Neuron (in vitro differentiated cells): ENCODE data around the gene MTG1.

Experiments
- H2AFZ ChIP-seq: one replicate; pipeline ENCODE4 v1.6.1; 2013; ENCODE audit warnings: low read depth, mild to moderate bottlenecking, inconsistent platforms, low read length, moderate library complexity
- H3K27me3 ChIP-seq: one replicate; pipeline ENCODE4 v1.6.1; 2013; ENCODE audit warnings: low read length; ENCODE audit not compliant: insufficient read depth
- H3K36me3 ChIP-seq: one replicate; pipeline ENCODE4 v1.6.1; 2013; ENCODE audit warnings: low read length; ENCODE audit not compliant: insufficient read depth
- H3K4me1 ChIP-seq: one replicate; pipeline ENCODE4 v1.6.1; 2013; ENCODE audit warnings: low read length; ENCODE audit not compliant: insufficient read depth
- H3K4me3 ChIP-seq: 2 replicates; pipeline ENCODE4 v1.5.1; 2013; ENCODE audit warnings: mild to moderate bottlenecking, low read length, moderate library complexity
- H3K9me3 ChIP-seq: one replicate; pipeline ENCODE4 v1.6.1; 2013; ENCODE audit warnings: low read length

Gene MTG1

GRCh38 chr10:133354672-133355240, 39.2 kb upstream of the MTG1 start:
- H3K9me3 ChIP-seq = no peaks in the 10 kb centered on the region
- H3K4me1 ChIP-seq = peaks cover 6% of the 10 kb centered on the region
- no peaks in the 10 kb centered on the region for H3K36me3 ChIP-seq
- no peaks in the 10 kb centered on the region for H3K27me3 ChIP-seq
- no peak overlapping the region for H3K4me3 ChIP-seq
- no peak overlapping the region for H2AFZ ChIP-seq

GRCh38 chr10:133355266-133355665, 38.7 kb upstream of the MTG1 start:
- peaks cover 6% of the 10 kb centered on the region for H3K4me1 ChIP-seq
- no peaks in the 10 kb centered on the region for H3K9me3 ChIP-seq
- H3K4me3 ChIP-seq = no peak overlapping the region
- no peaks in the 10 kb centered on the region for H3K27me3 ChIP-seq
- H2AFZ ChIP-seq = no peak overlapping the region
- H3K36me3 ChIP-seq = no peaks in the 10 kb centered on the region

GRCh38 chr10:133355991-133356390, 38.0 kb upstream of the MTG1 start:
- H3K36me3 ChIP-seq = no peaks in the 10 kb centered on the region
- peaks cover 6% of the 10 kb centered on the region for H3K4me1 ChIP-seq
- no peaks in the 10 kb centered on the region for H3K9me3 ChIP-seq
- no peak overlapping the region for H3K4me3 ChIP-seq
- no peaks in the 10 kb centered on the region for H3K27me3 ChIP-seq
- H2AFZ ChIP-seq = no peak overlapping the region

GRCh38 chr10:133356549-133357284, 37.2 kb upstream of the MTG1 start:
- no peaks in the 10 kb centered on the region for H3K9me3 ChIP-seq
- peaks cover 3% of the 10 kb centered on the region for H3K36me3 ChIP-seq
- H3K4me3 ChIP-seq = peak overlapping the region; percentile 43
- no peak overlapping the region for H2AFZ ChIP-seq
- H3K27me3 ChIP-seq = no peaks in the 10 kb centered on the region
- H3K4me1 ChIP-seq = peaks cover 6% of the 10 kb centered on the region

- no peaks in the 10 kb centered on the region for H3K9me3 ChIP-seq
- H2AFZ ChIP-seq = peak within 1 kb of the TSS; percentile 93
- H3K4me3 ChIP-seq = peak within 1 kb of the TSS; percentile 43
- H3K4me1 ChIP-seq = peaks cover 6% of the 10 kb centered on the region
- peaks cover 7% of the 10 kb centered on the region for H3K36me3 ChIP-seq
- no peaks in the 10 kb centered on the region for H3K27me3 ChIP-seq
These were observed 36.4 kb upstream of the MTG1 start, which contains the start of gene FUOM for GRCh38 chr10:133357285-133358161. FUOM (minus strand) TSS chr10:133358019; CDS start chr10:133358007, 12 bp downstream.

- Histone ChIP-seq H3K9me3 (no peaks in the 10 kb centered on the region), H2AFZ (no peak overlapping the region), H3K4me1 (peaks cover 6% of the 10 kb centered on the region), H3K36me3 (peaks cover 14% of the 10 kb centered on the region), H3K27me3 (no peaks in the 10 kb centered on the region), H3K4me3 (no peak overlapping the region)
These were observed 35.6 kb upstream of the MTG1 start for GRCh38 chr10:133358162-133358924.

- no peaks in the 10 kb centered on the region for H3K27me3 ChIP-seq
- H3K36me3 ChIP-seq = peaks cover 14% of the 10 kb centered on the region
- H2AFZ ChIP-seq = no peak overlapping the region
- H3K4me3 ChIP-seq = no peak overlapping the region
- H3K9me3 ChIP-seq = no peaks in the 10 kb centered on the region
- peaks cover 6% of the 10 kb centered on the region for H3K4me1 ChIP-seq
These were observed 35.0 kb upstream of the MTG1 start for GRCh38 chr10:133358925-133359310.

GRCh38 chr10:133359554-133359971, 34.4 kb upstream of the MTG1 start:
- H3K4me1 ChIP-seq = peaks cover 6% of the 10 kb centered on the region
- no peak overlapping the region for H3K4me3 ChIP-seq
- H3K9me3 ChIP-seq = no peaks in the 10 kb centered on the region
- no peaks in the 10 kb centered on the region for H3K27me3 ChIP-seq
- no peak overlapping the region for H2AFZ ChIP-seq
- H3K36me3 ChIP-seq = peaks cover 19% of the 10 kb centered on the region

GRCh38 chr10:133359972-133360610, 33.9 kb upstream of the MTG1 start:
- peaks cover 24% of the 10 kb centered on the region for H3K36me3 ChIP-seq
- H3K4me1 ChIP-seq = peaks cover 6% of the 10 kb centered on the region
- H3K27me3 ChIP-seq = no peaks in the 10 kb centered on the region
- H3K9me3 ChIP-seq = no peaks in the 10 kb centered on the region
- H3K4me3 ChIP-seq = no peak overlapping the region
- no peak overlapping the region for H2AFZ ChIP-seq

- Histone ChIP-seq H3K36me3 (peaks cover 36% of the 10 kb centered on the region), H3K4me3 (no peak overlapping the region), H3K9me3 (no peaks in the 10 kb centered on the region), H3K4me1 (peaks cover 6% of the 10 kb centered on the region), H2AFZ (no peak overlapping the region), H3K27me3 (no peaks in the 10 kb centered on the region)
These were observed 32.7 kb upstream of the MTG1 start for GRCh38 chr10:133361227-133361626.

GRCh38 chr10:133361773-133362441, 32.0 kb upstream of the MTG1 start:
- Histone ChIP-seq H2AFZ (no peak overlapping the region), H3K27me3 (no peaks in the 10 kb centered on the region), H3K4me3 (no peak overlapping the region), H3K9me3 (no peaks in the 10 kb centered on the region), H3K36me3 (peaks cover 42% of the 10 kb centered on the region), H3K4me1 (peaks cover 2% of the 10 kb centered on the region)

GRCh38 chr10:133362846-133363245, 31.1 kb upstream of the MTG1 start:
- Histone ChIP-seq H2AFZ (no peak overlapping the region), H3K27me3 (no peaks in the 10 kb centered on the region), H3K36me3 (peaks cover 44% of the 10 kb centered on the region), H3K9me3 (no peaks in the 10 kb centered on the region), H3K4me1 (no peaks in the 10 kb centered on the region), H3K4me3 (no peak overlapping the region)
